ENCODE data around the gene TMBIM1.
A peak's percentile ranks its signal among the peaks of the same experiment; 100 is the strongest.

Gene TMBIM1

DNA sequence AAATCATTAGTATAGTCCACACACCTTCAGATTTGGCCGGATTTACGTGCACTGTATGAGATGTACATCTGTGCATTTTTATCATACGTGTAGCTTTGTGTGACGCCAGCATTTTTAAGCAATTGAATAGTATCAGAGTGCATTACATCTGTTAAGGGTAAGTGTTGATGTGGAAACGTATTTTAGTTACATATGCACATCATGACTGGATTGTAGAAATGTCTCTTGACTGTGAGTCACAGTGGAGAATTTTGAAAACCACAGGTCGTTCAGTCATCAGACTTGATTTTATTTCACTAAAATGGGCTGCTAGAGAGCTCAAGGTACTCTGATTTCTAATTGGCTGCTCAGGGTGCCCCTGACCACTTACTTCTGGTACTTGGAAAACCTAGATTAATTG, 36.9 kb downstream of the TMBIM1 start:
- Histone ChIP-seq H3K27ac (replicated peaks) (no peak overlapping the region), H3K4me3 (replicated peaks; ENCODE audit: insufficient read depth, low read length) (no peak overlapping the region), H3K27me3 (ENCODE audit: insufficient read depth, poor library complexity, severe bottlenecking) (no peaks in the 10 kb centered on the region)
- no peak for TF ChIP-seq GABPA (IDR thresholded peaks at IDR 0.05; ENCODE audit: low read depth)
- TF ChIP-seq, protein P1, sequence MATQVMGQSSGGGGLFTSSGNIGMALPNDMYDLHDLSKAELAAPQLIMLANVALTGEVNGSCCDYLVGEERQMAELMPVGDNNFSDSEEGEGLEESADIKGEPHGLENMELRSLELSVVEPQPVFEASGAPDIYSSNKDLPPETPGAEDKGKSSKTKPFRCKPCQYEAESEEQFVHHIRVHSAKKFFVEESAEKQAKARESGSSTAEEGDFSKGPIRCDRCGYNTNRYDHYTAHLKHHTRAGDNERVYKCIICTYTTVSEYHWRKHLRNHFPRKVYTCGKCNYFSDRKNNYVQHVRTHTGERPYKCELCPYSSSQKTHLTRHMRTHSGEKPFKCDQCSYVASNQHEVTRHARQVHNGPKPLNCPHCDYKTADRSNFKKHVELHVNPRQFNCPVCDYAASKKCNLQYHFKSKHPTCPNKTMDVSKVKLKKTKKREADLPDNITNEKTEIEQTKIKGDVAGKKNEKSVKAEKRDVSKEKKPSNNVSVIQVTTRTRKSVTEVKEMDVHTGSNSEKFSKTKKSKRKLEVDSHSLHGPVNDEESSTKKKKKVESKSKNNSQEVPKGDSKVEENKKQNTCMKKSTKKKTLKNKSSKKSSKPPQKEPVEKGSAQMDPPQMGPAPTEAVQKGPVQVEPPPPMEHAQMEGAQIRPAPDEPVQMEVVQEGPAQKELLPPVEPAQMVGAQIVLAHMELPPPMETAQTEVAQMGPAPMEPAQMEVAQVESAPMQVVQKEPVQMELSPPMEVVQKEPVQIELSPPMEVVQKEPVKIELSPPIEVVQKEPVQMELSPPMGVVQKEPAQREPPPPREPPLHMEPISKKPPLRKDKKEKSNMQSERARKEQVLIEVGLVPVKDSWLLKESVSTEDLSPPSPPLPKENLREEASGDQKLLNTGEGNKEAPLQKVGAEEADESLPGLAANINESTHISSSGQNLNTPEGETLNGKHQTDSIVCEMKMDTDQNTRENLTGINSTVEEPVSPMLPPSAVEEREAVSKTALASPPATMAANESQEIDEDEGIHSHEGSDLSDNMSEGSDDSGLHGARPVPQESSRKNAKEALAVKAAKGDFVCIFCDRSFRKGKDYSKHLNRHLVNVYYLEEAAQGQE (IDR thresholded peaks at IDR 0.05; ENCODE audit: insufficient replicate concordance, low read depth) = no peak
- no peak for TF ChIP-seq SPI1 (IDR thresholded peaks at IDR 0.05; ENCODE audit: borderline replicate concordance, low read depth)
- TF ChIP-seq, protein P2, sequence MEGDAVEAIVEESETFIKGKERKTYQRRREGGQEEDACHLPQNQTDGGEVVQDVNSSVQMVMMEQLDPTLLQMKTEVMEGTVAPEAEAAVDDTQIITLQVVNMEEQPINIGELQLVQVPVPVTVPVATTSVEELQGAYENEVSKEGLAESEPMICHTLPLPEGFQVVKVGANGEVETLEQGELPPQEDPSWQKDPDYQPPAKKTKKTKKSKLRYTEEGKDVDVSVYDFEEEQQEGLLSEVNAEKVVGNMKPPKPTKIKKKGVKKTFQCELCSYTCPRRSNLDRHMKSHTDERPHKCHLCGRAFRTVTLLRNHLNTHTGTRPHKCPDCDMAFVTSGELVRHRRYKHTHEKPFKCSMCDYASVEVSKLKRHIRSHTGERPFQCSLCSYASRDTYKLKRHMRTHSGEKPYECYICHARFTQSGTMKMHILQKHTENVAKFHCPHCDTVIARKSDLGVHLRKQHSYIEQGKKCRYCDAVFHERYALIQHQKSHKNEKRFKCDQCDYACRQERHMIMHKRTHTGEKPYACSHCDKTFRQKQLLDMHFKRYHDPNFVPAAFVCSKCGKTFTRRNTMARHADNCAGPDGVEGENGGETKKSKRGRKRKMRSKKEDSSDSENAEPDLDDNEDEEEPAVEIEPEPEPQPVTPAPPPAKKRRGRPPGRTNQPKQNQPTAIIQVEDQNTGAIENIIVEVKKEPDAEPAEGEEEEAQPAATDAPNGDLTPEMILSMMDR (IDR thresholded peaks at IDR 0.05; ENCODE audit: insufficient read depth, low read length) = no peak
- no peak for TF ChIP-seq POLR2AphosphoS5 (IDR thresholded peaks at IDR 0.05; ENCODE audit: low read depth)
- no peak for DNase-seq (ENCODE audit: low read depth in 1 of 2, low spot score in 1 of 2)

DNA sequence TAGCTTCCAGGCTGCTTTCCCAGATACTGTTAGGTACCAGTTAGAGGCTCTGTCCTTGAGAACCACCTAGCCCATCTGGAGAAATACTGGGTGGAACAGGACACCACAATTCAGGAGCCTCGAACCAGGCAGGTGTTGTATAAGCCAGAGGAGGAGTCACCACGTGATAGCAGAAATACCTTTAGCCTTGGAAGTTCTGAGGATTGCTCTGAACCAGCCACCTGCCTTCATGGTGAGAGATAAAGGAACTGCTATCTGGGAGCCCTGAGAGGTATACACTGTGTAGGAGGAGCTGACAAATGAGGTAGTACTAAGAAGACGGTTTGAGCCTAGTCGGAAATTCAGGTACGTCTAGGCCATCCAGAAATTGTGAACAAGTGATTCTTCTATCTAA, 39.1 kb downstream of the TMBIM1 start:
- no peaks in the 10 kb centered on the region for H3K27me3 ChIP-seq (ENCODE audit: insufficient read depth, poor library complexity, severe bottlenecking)
- TF ChIP-seq, protein P2 (IDR thresholded peaks at IDR 0.05; ENCODE audit: insufficient read depth, low read length) = no peak
- no peak for TF ChIP-seq POLR2AphosphoS5 (IDR thresholded peaks at IDR 0.05; ENCODE audit: low read depth)
- no peak for TF ChIP-seq GABPA (IDR thresholded peaks at IDR 0.05; ENCODE audit: low read depth)
- no peak for TF ChIP-seq SPI1 (IDR thresholded peaks at IDR 0.05; ENCODE audit: borderline replicate concordance, low read depth)
- TF ChIP-seq, protein P1 (IDR thresholded peaks at IDR 0.05; ENCODE audit: insufficient replicate concordance, low read depth) = no peak
- no peak for DNase-seq (ENCODE audit: low read depth in 1 of 2, low spot score in 1 of 2)
- H3K27ac ChIP-seq (replicated peaks) = peak overlapping the region; percentile 2; the same call in 1 of the 2 replicates
- H3K4me3 ChIP-seq (replicated peaks; ENCODE audit: insufficient read depth, low read length) = no peak overlapping the region

DNA sequence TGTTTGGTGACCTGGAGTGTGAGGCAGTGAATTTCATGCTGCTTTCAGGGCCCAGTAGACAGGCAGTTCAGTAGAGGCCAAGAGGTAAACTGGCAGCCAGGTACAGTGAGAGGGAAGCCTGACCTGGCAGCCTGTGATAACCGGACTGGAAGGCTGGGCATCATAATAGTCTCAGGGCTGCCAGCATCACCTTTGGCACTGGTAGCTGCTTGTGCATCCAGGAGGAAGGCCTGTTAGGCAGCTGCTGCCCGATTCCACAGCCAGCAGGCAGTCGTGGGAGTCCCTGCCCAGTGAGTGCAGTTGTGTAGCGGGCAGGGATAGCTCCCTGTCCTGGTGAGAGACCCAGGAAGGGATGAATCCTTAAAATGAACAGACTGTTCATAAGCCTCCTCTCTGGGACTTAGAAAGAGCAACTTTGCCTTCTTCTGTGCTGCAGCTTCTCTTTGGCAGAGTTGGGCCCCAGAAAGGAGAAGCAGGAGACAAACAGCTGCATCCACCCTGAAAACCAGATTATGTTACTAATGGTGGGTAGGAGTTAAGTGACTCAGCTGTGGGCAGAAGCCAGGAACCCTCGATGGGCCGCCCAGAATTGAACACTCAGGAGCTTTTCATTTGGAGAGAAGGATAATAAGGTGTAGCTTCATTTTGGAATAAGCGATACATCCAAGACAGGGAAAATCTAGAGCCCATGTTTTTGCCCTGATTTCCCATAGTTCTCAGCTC, 39.6 kb downstream of the TMBIM1 start:
- Histone ChIP-seq H3K27ac (replicated peaks) (peak overlapping the region; percentile 2; the same call in 1 of the 2 replicates), H3K27me3 (ENCODE audit: insufficient read depth, poor library complexity, severe bottlenecking) (no peaks in the 10 kb centered on the region), H3K4me3 (replicated peaks; ENCODE audit: insufficient read depth, low read length) (no peak overlapping the region)
- DNase-seq (ENCODE audit: low read depth in 1 of 2, low spot score in 1 of 2) = peak in 1 of 2 experiments; percentile 53
- TF ChIP-seq POLR2AphosphoS5 (IDR thresholded peaks at IDR 0.05; ENCODE audit: low read depth) (peak; percentile 20; the same call in 1 of the 2 replicates), SPI1 (IDR thresholded peaks at IDR 0.05; ENCODE audit: borderline replicate concordance, low read depth) (peak; percentile 34; the same call in 1 of the 2 replicates), GABPA (IDR thresholded peaks at IDR 0.05; ENCODE audit: low read depth) (no peak)
- TF ChIP-seq, protein P2 (IDR thresholded peaks at IDR 0.05; ENCODE audit: insufficient read depth, low read length) = no peak
- TF ChIP-seq, protein P1 (IDR thresholded peaks at IDR 0.05; ENCODE audit: insufficient replicate concordance, low read depth) = no peak

All from HL-60 (cell line).